GM21576 (cell line): Measurements from ENCODE around the gene SLC6A14.

Experiments
- ATAC-seq: cut with Tn5 transposase; IDR thresholded peaks from one replicate; pipeline ENCODE4 v1.9.1; 2021; ENCODE audit warnings: mild to moderate bottlenecking, moderate library complexity; ENCODE audit not compliant: unreplicated experiment

The SLC6A14 gene

GRCh38 chrX:116436358-116436816 lies at the start of gene SLC6A14:
Gene SLC6A14 (plus strand): TSS chrX:116436606. CDS start chrX:116436710, 104 bp downstream.
- no peak for ATAC-seq

GRCh38 chrX:116395752-116396151 lies 40.7 kb upstream of the SLC6A14 start:
- ATAC-seq: no peak

- ATAC-seq: no peak
Observed at GRCh38 chrX:116399681-116400080, 36.7 kb upstream of the SLC6A14 start.

GRCh38 chrX:116409219-116409618 lies 27.2 kb upstream of the SLC6A14 start:
- no peak for ATAC-seq

GRCh38 chrX:116413273-116413672 lies 23.1 kb upstream of the SLC6A14 start:
- ATAC-seq: no peak

GRCh38 chrX:116417214-116417613 lies 19.2 kb upstream of the SLC6A14 start:
- no peak for ATAC-seq

- no peak for ATAC-seq
Observed at GRCh38 chrX:116417968-116418367, 18.4 kb upstream of the SLC6A14 start.

- ATAC-seq: no peak
Observed at GRCh38 chrX:116427978-116428377, 8.4 kb upstream of the SLC6A14 start.

- ATAC-seq: no peak
Observed at GRCh38 chrX:116435597-116435996, 809 bp upstream of the SLC6A14 start.

- no peak for ATAC-seq
Observed at GRCh38 chrX:116449156-116449555, 12.8 kb downstream of the SLC6A14 start.

GRCh38 chrX:116462822-116463221 lies 26.4 kb downstream of the SLC6A14 start, which contains the start of gene CT83:
Gene CT83 (minus strand): TSS chrX:116462976. CDS start chrX:116462856, 120 bp downstream.
- ATAC-seq: no peak

- ATAC-seq: no peak
Observed at GRCh38 chrX:116480059-116480458, 43.7 kb downstream of the SLC6A14 start.

GRCh38 chrX:116490104-116490503 lies 53.7 kb downstream of the SLC6A14 start:
- no peak for ATAC-seq

- ATAC-seq: no peak
Observed at GRCh38 chrX:116493271-116493670, 56.9 kb downstream of the SLC6A14 start.

- no peak for ATAC-seq
Observed at GRCh38 chrX:116499780-116500179, 63.4 kb downstream of the SLC6A14 start.
